SK-MEL-5 (cell line): Measurements from ENCODE around the gene KLHL26. TPM values are rescaled to one million over a fixed set of nuclear protein-coding genes. Genes with fewer than 3 reads are reported as not detected.

Experiments used
- DNase-seq: peaks from one replicate; pipeline ENCODE4 v3.0.0-alpha.2; 2016; ENCODE audit warnings: low read depth, low spot score
- in situ Hi-C: cut with HindIII; loops from 2 replicates; pipeline ENCODE4 v1.10.0; 2016; ENCODE audit warnings: low sequenced_read_pairs, high pct_unique_total_duplicates, low pct_unique_long_range_greater_than_20kb
- small RNA-seq, 2 experiments: library from RNA; depleted of rRNA; stranded (forward); fragments of <200 nt; gene quantifications; one replicate each; pipeline ENCODE3, GENCODE V24; 2014
- total RNA-seq: library from RNA; depleted of rRNA; stranded (reverse); fragments of >200 nt; shearing (Covaris generic); gene quantifications from 2 replicates; pipeline ENCODE4 v1.2.3, GENCODE V29; 2014; rRNA removed

Gene KLHL26
- total RNA-seq, 1 experiment from 2014 or later, result 0.77 TPM

GRCh38 chr19:18715416-18715815 is 78.6 kb downstream of the KLHL26 start:
- in situ Hi-C loops, result no loop called here
- no peak for DNase-seq

- no peak for DNase-seq
- in situ Hi-C loops, result no loop called here
Measured at GRCh38 chr19:18716857-18717256, 80.0 kb downstream of the KLHL26 start.

- DNase-seq, result no peak
- in situ Hi-C loops, result no loop called here
Measured at GRCh38 chr19:18717601-18718000, 80.8 kb downstream of the KLHL26 start.

- in situ Hi-C loops, result no loop called here
- no peak for DNase-seq
Measured at GRCh38 chr19:18718015-18718526, 81.2 kb downstream of the KLHL26 start.

GRCh38 chr19:18718846-18719458 is 82.1 kb downstream of the KLHL26 start:
- in situ Hi-C loops, result no loop called here
- DNase-seq, result no peak

- DNase-seq, result no peak
- in situ Hi-C loops, result no loop called here
Measured at GRCh38 chr19:18719541-18719940, 82.7 kb downstream of the KLHL26 start.

Small RNAs within 50 kb of the gene (small RNA-seq; reads per million reads assigned to genes)
- gene RN7SL155P, result 0 reads per million in 2 experiments

Other genes with a start within 250 kb of the KLHL26 start
- gene LRRC25, start 239.4 kb upstream of the KLHL26 start, total RNA-seq, result not detected in 2 replicates
- gene SSBP4, start 217.6 kb upstream of the KLHL26 start, total RNA-seq, result 18.9 and 25.7 TPM in 2 replicates
- 8.3 and 12.7 TPM in 2 replicates for gene ISYNA1, start 198.9 kb upstream of the KLHL26 start, total RNA-seq
- gene ELL, start 115.0 kb upstream of the KLHL26 start, total RNA-seq, result 4.0 and 4.7 TPM in 2 replicates
- 151 and 174 TPM in 2 replicates for gene FKBP8, start 93.5 kb upstream of the KLHL26 start, total RNA-seq
- gene KXD1, start 79.2 kb upstream of the KLHL26 start, total RNA-seq, result 70.6 and 74.1 TPM in 2 replicates
- gene UBA52, start 65.2 kb upstream of the KLHL26 start, total RNA-seq, result 1,284 and 1,363 TPM in 2 replicates
- gene REX1BD, start 48.2 kb upstream of the KLHL26 start, total RNA-seq, result 25.0 and 28.8 TPM in 2 replicates
- gene CRLF1, start 30.2 kb upstream of the KLHL26 start, total RNA-seq, result 0.32 and 2.6 TPM in 2 replicates
- gene TMEM59L, start 24.2 kb upstream of the KLHL26 start, total RNA-seq, result 0.08 TPM in 1 of 2 replicates, not detected in the other
- 0.95 and 1.2 TPM in 2 replicates for gene CRTC1, start 46.7 kb downstream of the KLHL26 start, total RNA-seq
- gene COMP, start 154.3 kb downstream of the KLHL26 start, total RNA-seq, result not detected in 2 replicates
- 22.4 and 25.7 TPM in 2 replicates for gene UPF1, start 194.9 kb downstream of the KLHL26 start, total RNA-seq